Upper lobe of left lung (tissue), 4 donors: Measurements from ENCODE around the gene GIT2.

Source experiments
- EP300 ChIP-seq, 4 donors: sonication (generic); formaldehyde crosslinking; IDR thresholded peaks; one replicate each; pipeline ENCODE4 v1.5.1; 2017; ENCODE audit warnings: antibody characterized with exemption in 4 of 4, control low read depth in 2 of 4
- POLR2A ChIP-seq, 4 donors: fragments of 450-650 bp; IDR thresholded peaks; one replicate each; pipeline ENCODE4 v1.5.1; 2016 to 2017; ENCODE audit warnings: antibody characterized with exemption in 4 of 4, mild to moderate bottlenecking in 2 of 4
- POLR2AphosphoS5 ChIP-seq, 2 donors: sonication (generic); formaldehyde crosslinking; IDR thresholded peaks; one replicate each; pipeline ENCODE4 v1.5.1; 2017; ENCODE audit warnings: antibody characterized with exemption in 2 of 2
- TF ChIP-seq, protein P1 (sequence below), 6 experiments: fragments of 450-650 bp in 4 of 6; fragments of 200-600 bp in 2 of 6; sonication (generic) in 2 of 6; IDR thresholded peaks; one replicate each; pipeline ENCODE4 v1.5.1; 2016 to 2019; ENCODE audit warnings: antibody characterized with exemption in 6 of 6

DNA sequence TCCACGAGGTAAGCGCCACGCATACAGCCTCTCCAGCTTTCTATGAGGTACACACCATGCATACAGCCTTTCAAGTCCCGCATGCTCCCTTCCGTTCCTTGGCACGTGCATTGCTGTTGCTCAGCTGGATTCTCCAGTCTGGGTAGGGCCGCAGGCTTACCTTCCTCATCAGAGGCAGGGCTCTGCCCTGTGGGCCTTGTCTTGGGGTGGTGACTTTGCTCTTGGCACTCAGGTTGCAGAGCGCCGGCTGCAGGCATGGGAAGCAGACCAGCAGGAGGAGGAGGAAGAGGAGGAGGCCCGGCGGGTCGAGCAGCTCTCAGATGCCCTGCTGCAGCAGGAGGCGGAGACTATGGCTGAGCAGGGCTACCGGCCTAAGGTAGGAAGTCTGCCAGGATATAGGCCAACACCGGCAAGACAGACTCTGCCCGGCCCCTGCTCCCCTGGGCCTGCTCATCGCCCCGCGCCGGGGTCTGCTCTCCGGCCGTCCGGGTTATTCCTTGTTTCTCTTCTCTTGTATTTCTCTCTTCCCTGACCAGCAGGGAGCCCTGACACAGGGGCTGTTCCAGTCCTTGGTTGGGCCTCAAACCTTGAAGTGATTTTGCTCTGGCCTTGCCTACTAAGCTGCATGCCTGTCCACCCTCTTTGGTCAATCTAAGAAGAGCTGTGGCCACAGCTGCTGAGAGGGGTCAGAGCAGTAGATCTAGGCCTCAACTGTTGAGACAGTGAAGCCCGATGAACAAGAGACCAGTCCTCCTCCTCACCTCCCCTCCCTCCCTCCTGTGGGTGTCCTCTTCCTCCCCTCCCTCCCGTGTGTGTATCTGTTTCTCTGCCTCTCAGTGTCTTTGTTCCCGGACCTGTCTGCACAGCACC lies 80.8 kb downstream of the GIT2 start:
- TF ChIP-seq POLR2A (IDR thresholded peaks at IDR 0.05) (no peak), EP300 (IDR thresholded peaks at IDR 0.05) (no peak), POLR2AphosphoS5 (IDR thresholded peaks at IDR 0.05) (no peak)
- TF ChIP-seq, protein P1, sequence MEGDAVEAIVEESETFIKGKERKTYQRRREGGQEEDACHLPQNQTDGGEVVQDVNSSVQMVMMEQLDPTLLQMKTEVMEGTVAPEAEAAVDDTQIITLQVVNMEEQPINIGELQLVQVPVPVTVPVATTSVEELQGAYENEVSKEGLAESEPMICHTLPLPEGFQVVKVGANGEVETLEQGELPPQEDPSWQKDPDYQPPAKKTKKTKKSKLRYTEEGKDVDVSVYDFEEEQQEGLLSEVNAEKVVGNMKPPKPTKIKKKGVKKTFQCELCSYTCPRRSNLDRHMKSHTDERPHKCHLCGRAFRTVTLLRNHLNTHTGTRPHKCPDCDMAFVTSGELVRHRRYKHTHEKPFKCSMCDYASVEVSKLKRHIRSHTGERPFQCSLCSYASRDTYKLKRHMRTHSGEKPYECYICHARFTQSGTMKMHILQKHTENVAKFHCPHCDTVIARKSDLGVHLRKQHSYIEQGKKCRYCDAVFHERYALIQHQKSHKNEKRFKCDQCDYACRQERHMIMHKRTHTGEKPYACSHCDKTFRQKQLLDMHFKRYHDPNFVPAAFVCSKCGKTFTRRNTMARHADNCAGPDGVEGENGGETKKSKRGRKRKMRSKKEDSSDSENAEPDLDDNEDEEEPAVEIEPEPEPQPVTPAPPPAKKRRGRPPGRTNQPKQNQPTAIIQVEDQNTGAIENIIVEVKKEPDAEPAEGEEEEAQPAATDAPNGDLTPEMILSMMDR (IDR thresholded peaks at IDR 0.05): no peak
